ENCODE results near the gene GTF2H1.
"Not testable (repeated sequence)": the region's sequence is repeated elsewhere in the genome, so short reads cannot be mapped to it uniquely, and the experiment has no call there.

GTF2H1 gene

GRCh38 chr11:18379201-18379600 is 56.8 kb downstream of the GTF2H1 start:
- DNase-seq = no peak

- DNase-seq = peak; percentile 83 to 94 (median 86)
These were observed 61.2 kb downstream of the GTF2H1 start for GRCh38 chr11:18383388-18384156.

GRCh38 chr11:18384157-18384641 is 61.8 kb downstream of the GTF2H1 start:
- peak; percentile 46 to 72 (median 64) for DNase-seq

- no peak for DNase-seq
These were observed 67.7 kb downstream of the GTF2H1 start for GRCh38 chr11:18390088-18390487.

GRCh38 chr11:18392434-18393321 is 70.3 kb downstream of the GTF2H1 start:
- no peak for DNase-seq

GRCh38 chr11:18393581-18394274 is 71.4 kb downstream of the GTF2H1 start:
- peak; percentile 19 to 40 (median 25) for DNase-seq

GRCh38 chr11:18394275-18394927 is 72.0 kb downstream of the GTF2H1 start, which contains the start of gene LDHA:
Gene LDHA (plus strand): TSS chr11:18394563. CDS start chr11:18396843, 2,280 bp downstream.
- DNase-seq = peak; percentile 97 to 98 (median 98)

- DNase-seq = peak; percentile 11 to 30 (median 28)
These were observed 72.8 kb downstream of the GTF2H1 start for GRCh38 chr11:18394928-18395734.

- DNase-seq = peak; percentile 99 to 100 (median 99)
These were observed 73.6 kb downstream of the GTF2H1 start for GRCh38 chr11:18395735-18396504.

GRCh38 chr11:18397921-18398320 is 75.6 kb downstream of the GTF2H1 start:
- no peak for DNase-seq

- DNase-seq = not testable (repeated sequence)
These were observed 78.7 kb downstream of the GTF2H1 start for GRCh38 chr11:18401077-18401476.

- DNase-seq = no peak
These were observed 81.7 kb downstream of the GTF2H1 start for GRCh38 chr11:18404062-18404461.

- DNase-seq = not testable (repeated sequence)
These were observed 85.0 kb downstream of the GTF2H1 start for GRCh38 chr11:18407400-18407799.

- DNase-seq = no peak
These were observed 86.4 kb downstream of the GTF2H1 start for GRCh38 chr11:18408558-18409291.

GRCh38 chr11:18416459-18416858 is 94.1 kb downstream of the GTF2H1 start:
- DNase-seq = no peak
